DND-41 (cell line): Measurements from ENCODE around the gene LCK.

ENCODE experiments used
- EZH2 ChIP-seq: IDR thresholded peaks from 3 replicates; pipeline ENCODE4 v1.6.1; 2012; ENCODE audit warnings: borderline replicate concordance, low read depth, mild to moderate bottlenecking, moderate library complexity, low read length, inconsistent platforms; ENCODE audit not compliant: severe bottlenecking
- TF ChIP-seq, protein P1 (sequence below): IDR thresholded peaks from 2 replicates; pipeline ENCODE4 v1.5.1; 2012; ENCODE audit warnings: borderline replicate concordance, low read length, moderate library complexity, mild to moderate bottlenecking; ENCODE audit not compliant: poor library complexity, severe bottlenecking; ENCODE audit errors: extremely low read depth

DNA sequence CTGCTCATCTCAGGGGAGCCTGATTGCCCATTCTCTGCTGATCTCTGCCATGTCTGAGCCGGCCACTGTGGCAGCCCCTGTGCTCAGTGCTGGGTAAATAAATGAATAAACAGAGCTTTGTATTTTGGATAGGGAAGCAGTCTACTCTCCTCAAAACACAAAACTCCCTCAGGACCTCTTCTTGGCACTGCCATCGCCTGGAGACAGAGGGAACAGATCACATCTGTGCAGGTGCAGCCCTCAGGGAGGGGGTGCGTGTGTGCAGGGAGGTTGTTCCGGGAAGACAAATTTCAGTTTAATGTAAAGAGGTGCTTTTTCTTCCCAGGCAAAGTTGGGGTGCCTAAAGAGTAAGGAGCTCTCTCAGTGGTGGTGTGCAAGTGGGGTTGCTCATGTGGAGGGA, 11.7 kb upstream of the LCK start:
- TF ChIP-seq, protein P1, sequence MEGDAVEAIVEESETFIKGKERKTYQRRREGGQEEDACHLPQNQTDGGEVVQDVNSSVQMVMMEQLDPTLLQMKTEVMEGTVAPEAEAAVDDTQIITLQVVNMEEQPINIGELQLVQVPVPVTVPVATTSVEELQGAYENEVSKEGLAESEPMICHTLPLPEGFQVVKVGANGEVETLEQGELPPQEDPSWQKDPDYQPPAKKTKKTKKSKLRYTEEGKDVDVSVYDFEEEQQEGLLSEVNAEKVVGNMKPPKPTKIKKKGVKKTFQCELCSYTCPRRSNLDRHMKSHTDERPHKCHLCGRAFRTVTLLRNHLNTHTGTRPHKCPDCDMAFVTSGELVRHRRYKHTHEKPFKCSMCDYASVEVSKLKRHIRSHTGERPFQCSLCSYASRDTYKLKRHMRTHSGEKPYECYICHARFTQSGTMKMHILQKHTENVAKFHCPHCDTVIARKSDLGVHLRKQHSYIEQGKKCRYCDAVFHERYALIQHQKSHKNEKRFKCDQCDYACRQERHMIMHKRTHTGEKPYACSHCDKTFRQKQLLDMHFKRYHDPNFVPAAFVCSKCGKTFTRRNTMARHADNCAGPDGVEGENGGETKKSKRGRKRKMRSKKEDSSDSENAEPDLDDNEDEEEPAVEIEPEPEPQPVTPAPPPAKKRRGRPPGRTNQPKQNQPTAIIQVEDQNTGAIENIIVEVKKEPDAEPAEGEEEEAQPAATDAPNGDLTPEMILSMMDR: no peak
- TF ChIP-seq EZH2: no peak
